Astrocyte (in vitro differentiated cells and primary cell): ENCODE data around the gene MAP6. TPM values are rescaled to one million over a fixed set of nuclear protein-coding genes. Genes with fewer than 3 reads are reported as not detected.

Experiments
- DNase-seq: peaks from one replicate; pipeline ENCODE4 v3.0.0-alpha.2; 2010; ENCODE audit warnings: low read depth
- FAIRE-seq: peaks from 2 replicates; lab custom pipeline; 2011; peaks lifted over from hg19 to GRCh38; lab: Jason Lieb, UNC
- H2AFZ ChIP-seq: 2 replicates; pipeline ENCODE4 v1.6.0; 2012; ENCODE audit warnings: low read depth, low read length, inconsistent platforms
- H3K27ac ChIP-seq: 2 replicates; pipeline ENCODE4 v1.5.1; 2011; ENCODE audit warnings: low read depth, low read length, inconsistent platforms
- H3K27me3 ChIP-seq: 2 replicates; pipeline ENCODE4 v1.6.0; 2011; ENCODE audit warnings: low read length, inconsistent platforms; ENCODE audit not compliant: insufficient read depth
- H3K36me3 ChIP-seq: 2 replicates; pipeline ENCODE4 v1.5.1; 2011; ENCODE audit warnings: low read length, inconsistent platforms; ENCODE audit not compliant: insufficient read depth
- H3K4me1 ChIP-seq: 2 replicates; pipeline ENCODE4 v1.5.1; 2011; ENCODE audit warnings: low read length, inconsistent platforms; ENCODE audit not compliant: insufficient read depth
- H3K4me2 ChIP-seq: 2 replicates; pipeline ENCODE4 v1.6.0; 2012; ENCODE audit warnings: low read length, inconsistent platforms
- H3K4me3 ChIP-seq: 2 replicates; pipeline ENCODE4 v1.5.1; 2011; ENCODE audit warnings: low read depth, mild to moderate bottlenecking, low read length, inconsistent platforms; ENCODE audit not compliant: insufficient read depth
- H3K79me2 ChIP-seq: 2 replicates; pipeline ENCODE4 v1.6.0; 2012; ENCODE audit warnings: mild to moderate bottlenecking, low read length, inconsistent platforms; ENCODE audit not compliant: insufficient read depth
- H3K9ac ChIP-seq: 2 replicates; pipeline ENCODE4 v1.6.0; 2012; ENCODE audit warnings: mild to moderate bottlenecking, low read length, inconsistent platforms
- H3K9me3 ChIP-seq: 2 replicates; pipeline ENCODE4 v1.5.1; 2012; ENCODE audit warnings: low read depth, mild to moderate bottlenecking, low read length, inconsistent platforms; ENCODE audit not compliant: insufficient read depth
- H4K20me1 ChIP-seq: 2 replicates; pipeline ENCODE4 v1.6.0; 2012; ENCODE audit warnings: low read length, inconsistent platforms; ENCODE audit not compliant: insufficient read depth
- H3K27ac Mint-ChIP-seq: one replicate; pipeline ENCODE4 v1.8.0; 2021; ENCODE audit warnings: mild to moderate bottlenecking, mixed read lengths; ENCODE audit not compliant: unreplicated experiment
- H3K27me3 Mint-ChIP-seq: one replicate; pipeline ENCODE4 v1.8.0; 2021; ENCODE audit warnings: low read depth, mixed read lengths; ENCODE audit not compliant: unreplicated experiment
- H3K36me3 Mint-ChIP-seq: one replicate; pipeline ENCODE4 v1.8.0; 2021; ENCODE audit warnings: low read depth, mixed read lengths; ENCODE audit not compliant: unreplicated experiment
- H3K4me1 Mint-ChIP-seq: one replicate; pipeline ENCODE4 v1.8.0; 2021; ENCODE audit warnings: low read depth, mixed read lengths; ENCODE audit not compliant: unreplicated experiment
- H3K4me3 Mint-ChIP-seq: one replicate; pipeline ENCODE4 v1.8.0; 2021; ENCODE audit warnings: mild to moderate bottlenecking, moderate library complexity, mixed read lengths; ENCODE audit not compliant: unreplicated experiment
- H3K9me3 Mint-ChIP-seq: one replicate; pipeline ENCODE4 v1.8.0; 2021; ENCODE audit warnings: mild to moderate bottlenecking, mixed read lengths; ENCODE audit not compliant: unreplicated experiment
- CTCF ChIP-seq: IDR thresholded peaks from 2 replicates; pipeline ENCODE4 v1.5.1; 2011; ENCODE audit warnings: low read depth, mild to moderate bottlenecking, inconsistent platforms, low read length, moderate library complexity; ENCODE audit not compliant: insufficient read depth
- EZH2 ChIP-seq: IDR thresholded peaks from 2 replicates; pipeline ENCODE4 v1.6.1; 2012; ENCODE audit warnings: mild to moderate bottlenecking, low read length, inconsistent platforms; ENCODE audit not compliant: insufficient read depth
- total RNA-seq: library from RNA; stranded (reverse); gene quantifications from 2 replicates; pipeline ENCODE4 v1.2.1, GENCODE V29; 2021

The MAP6 gene
- total RNA-seq, 1 donor from 2014 or later = 3.9 TPM

GRCh38 chr11:75667255-75667830 lies 1.5 kb downstream of the MAP6 start:
- Mint-ChIP-seq H3K4me3 (peak overlapping the region; percentile 79), H3K9me3 (peaks cover 2% of the 10 kb centered on the region), H3K4me1 (peaks cover 2% of the 10 kb centered on the region), H3K36me3 (peaks cover 4% of the 10 kb centered on the region), H3K27ac (peak overlapping the region; percentile 28), H3K27me3 (peaks cover 58% of the 10 kb centered on the region)
- no peaks in the 10 kb centered on the region for H3K79me2 ChIP-seq
- no peak overlapping the region for H3K9ac ChIP-seq
- peak overlapping the region; percentile 86 for H3K4me2 ChIP-seq
- TF ChIP-seq EZH2 (no peak), CTCF (no peak)
- H3K4me1 ChIP-seq = peaks cover 6% of the 10 kb centered on the region
- no peaks in the 10 kb centered on the region for H3K36me3 ChIP-seq
- H4K20me1 ChIP-seq = no peaks in the 10 kb centered on the region
- no peaks in the 10 kb centered on the region for H3K9me3 ChIP-seq
- DNase-seq (no peak), FAIRE-seq (no peak)
- peak overlapping the region; percentile 51 for H3K4me3 ChIP-seq
- peaks cover 55% of the 10 kb centered on the region for H3K27me3 ChIP-seq
- H2AFZ ChIP-seq = peak overlapping the region; percentile 84
- H3K27ac ChIP-seq = no peak overlapping the region

GRCh38 chr11:75665990-75666389 lies 2.8 kb downstream of the MAP6 start:
- DNase-seq (no peak), FAIRE-seq (no peak)
- Mint-ChIP-seq H3K9me3 (no peaks in the 10 kb centered on the region), H3K36me3 (peaks cover 4% of the 10 kb centered on the region), H3K4me3 (no peak overlapping the region), H3K27me3 (peaks cover 44% of the 10 kb centered on the region), H3K4me1 (peaks cover 2% of the 10 kb centered on the region), H3K27ac (no peak overlapping the region)
- Histone ChIP-seq H3K27me3 (peaks cover 42% of the 10 kb centered on the region), H3K4me3 (no peak overlapping the region), H3K4me1 (peaks cover 6% of the 10 kb centered on the region), H2AFZ (no peak overlapping the region), H3K4me2 (no peak overlapping the region), H3K79me2 (no peaks in the 10 kb centered on the region), H4K20me1 (no peaks in the 10 kb centered on the region), H3K36me3 (no peaks in the 10 kb centered on the region), H3K9ac (no peak overlapping the region), H3K9me3 (no peaks in the 10 kb centered on the region), H3K27ac (no peak overlapping the region)
- TF ChIP-seq EZH2 (no peak), CTCF (no peak)

- H3K79me2 ChIP-seq = no peaks in the 10 kb centered on the region
- Mint-ChIP-seq H3K27me3 (peaks cover 36% of the 10 kb centered on the region), H3K36me3 (no peaks in the 10 kb centered on the region), H3K4me1 (peaks cover 2% of the 10 kb centered on the region), H3K4me3 (no peak overlapping the region), H3K9me3 (no peaks in the 10 kb centered on the region), H3K27ac (no peak overlapping the region)
- no peaks in the 10 kb centered on the region for H3K36me3 ChIP-seq
- DNase-seq (no peak), FAIRE-seq (no peak)
- H3K4me2 ChIP-seq = no peak overlapping the region
- H3K27ac ChIP-seq = no peak overlapping the region
- peaks cover 6% of the 10 kb centered on the region for H3K4me1 ChIP-seq
- H4K20me1 ChIP-seq = no peaks in the 10 kb centered on the region
- H3K9ac ChIP-seq = no peak overlapping the region
- H3K27me3 ChIP-seq = peaks cover 33% of the 10 kb centered on the region
- no peak for TF ChIP-seq CTCF
- TF ChIP-seq EZH2 = no peak
- no peak overlapping the region for H2AFZ ChIP-seq
- no peak overlapping the region for H3K4me3 ChIP-seq
- no peaks in the 10 kb centered on the region for H3K9me3 ChIP-seq
Observed at GRCh38 chr11:75665126-75665525, 3.7 kb downstream of the MAP6 start.
